Measurements from ENCODE around the gene NFX1.

NFX1 gene

GRCh38 chr9:33374634-33375237 lies 84.4 kb downstream of the NFX1 start:
- peaks cover 20% of the 10 kb centered on the region; the same call in 1 of the 2 replicates for H3K36me3 ChIP-seq (ENCODE audit: insufficient read depth, low read length)
- no peak overlapping the region for H2AFZ ChIP-seq (ENCODE audit: low read length)
- H3F3A ChIP-seq (ENCODE audit: low read depth), result no peaks in the 10 kb centered on the region
- H3K4me1 ChIP-seq (ENCODE audit: insufficient read depth, low read length, poor library complexity, severe bottlenecking), result no peaks in the 10 kb centered on the region
- H4K20me1 ChIP-seq (ENCODE audit: insufficient read depth, low read length, poor library complexity, severe bottlenecking), result no peaks in the 10 kb centered on the region
- H3K79me2 ChIP-seq (ENCODE audit: insufficient read depth, low read length), result no peaks in the 10 kb centered on the region
- TF ChIP-seq CTCF (conservative IDR thresholded peaks at IDR 0.05; ENCODE audit: low read length) (peak; percentile 89), EZH2phosphoT487 (IDR thresholded peaks at IDR 0.05; ENCODE audit: borderline replicate concordance) (no peak)
- no peaks in the 10 kb centered on the region for H3K9me3 ChIP-seq (ENCODE audit: insufficient read depth, low read depth, low read length)
- no peak overlapping the region for H3K4me3 ChIP-seq (ENCODE audit: low read length, poor library complexity, severe bottlenecking)
- H3K27me3 ChIP-seq (ENCODE audit: insufficient read depth, low read length, poor library complexity, severe bottlenecking), result no peaks in the 10 kb centered on the region
- no peaks in the 10 kb centered on the region for H3K9me2 ChIP-seq (replicated peaks; ENCODE audit: low read depth, low read length)
- no peak overlapping the region for H3K9ac ChIP-seq (ENCODE audit: low read depth, low read length, poor library complexity, severe bottlenecking)
- no peak overlapping the region for H3K4me2 ChIP-seq (ENCODE audit: low read depth, low read length, poor library complexity, severe bottlenecking)

GRCh38 chr9:33375238-33375840 lies 85.0 kb downstream of the NFX1 start:
- Histone ChIP-seq H3K27me3 (ENCODE audit: insufficient read depth, low read length, poor library complexity, severe bottlenecking) (no peaks in the 10 kb centered on the region), H2AFZ (ENCODE audit: low read length) (no peak overlapping the region), H3F3A (ENCODE audit: low read depth) (no peaks in the 10 kb centered on the region), H3K9me2 (replicated peaks; ENCODE audit: low read depth, low read length) (no peaks in the 10 kb centered on the region), H4K20me1 (ENCODE audit: insufficient read depth, low read length, poor library complexity, severe bottlenecking) (no peaks in the 10 kb centered on the region), H3K36me3 (ENCODE audit: insufficient read depth, low read length) (peaks cover 14% of the 10 kb centered on the region; the same call in 1 of the 2 replicates), H3K4me3 (ENCODE audit: low read length, poor library complexity, severe bottlenecking) (no peak overlapping the region), H3K9me3 (ENCODE audit: insufficient read depth, low read depth, low read length) (no peaks in the 10 kb centered on the region), H3K4me2 (ENCODE audit: low read depth, low read length, poor library complexity, severe bottlenecking) (no peak overlapping the region), H3K79me2 (ENCODE audit: insufficient read depth, low read length) (no peaks in the 10 kb centered on the region), H3K4me1 (ENCODE audit: insufficient read depth, low read length, poor library complexity, severe bottlenecking) (no peaks in the 10 kb centered on the region), H3K9ac (ENCODE audit: low read depth, low read length, poor library complexity, severe bottlenecking) (no peak overlapping the region)
- TF ChIP-seq EZH2phosphoT487 (IDR thresholded peaks at IDR 0.05; ENCODE audit: borderline replicate concordance) (no peak), CTCF (conservative IDR thresholded peaks at IDR 0.05; ENCODE audit: low read length) (no peak)

GRCh38 chr9:33375841-33376321 lies 85.6 kb downstream of the NFX1 start:
- Histone ChIP-seq H3K36me3 (ENCODE audit: insufficient read depth, low read length) (peaks cover 9% of the 10 kb centered on the region; the same call in 1 of the 2 replicates), H2AFZ (ENCODE audit: low read length) (no peak overlapping the region), H3K9ac (ENCODE audit: low read depth, low read length, poor library complexity, severe bottlenecking) (no peak overlapping the region), H3K9me3 (ENCODE audit: insufficient read depth, low read depth, low read length) (no peaks in the 10 kb centered on the region), H4K20me1 (ENCODE audit: insufficient read depth, low read length, poor library complexity, severe bottlenecking) (no peaks in the 10 kb centered on the region), H3K4me3 (ENCODE audit: low read length, poor library complexity, severe bottlenecking) (no peak overlapping the region), H3K4me1 (ENCODE audit: insufficient read depth, low read length, poor library complexity, severe bottlenecking) (no peaks in the 10 kb centered on the region), H3K4me2 (ENCODE audit: low read depth, low read length, poor library complexity, severe bottlenecking) (no peak overlapping the region), H3K27me3 (ENCODE audit: insufficient read depth, low read length, poor library complexity, severe bottlenecking) (no peaks in the 10 kb centered on the region), H3F3A (ENCODE audit: low read depth) (no peaks in the 10 kb centered on the region), H3K79me2 (ENCODE audit: insufficient read depth, low read length) (no peaks in the 10 kb centered on the region), H3K9me2 (replicated peaks; ENCODE audit: low read depth, low read length) (no peaks in the 10 kb centered on the region)
- no peak for TF ChIP-seq CTCF (conservative IDR thresholded peaks at IDR 0.05; ENCODE audit: low read length)
- TF ChIP-seq EZH2phosphoT487 (IDR thresholded peaks at IDR 0.05; ENCODE audit: borderline replicate concordance), result no peak
